ENCODE data around the gene STN1. TPM values are rescaled to one million over a fixed set of nuclear protein-coding genes. Genes with fewer than 3 reads are reported as not detected.

The STN1 gene
- total RNA-seq, 1 experiment from 2014 or later: 26.9 TPM

- Histone ChIP-seq H3K36me3 (no peaks in the 10 kb centered on the region), H3K27me3 (replicated peaks) (peaks cover 8% of the 10 kb centered on the region; the same call in 1 of the 2 replicates), H3K27ac (no peak overlapping the region), H3K4me3 (no peak overlapping the region), H3K4me1 (replicated peaks) (no peaks in the 10 kb centered on the region), H3K9me3 (replicated peaks) (no peaks in the 10 kb centered on the region)
- DNase-seq (ENCODE audit: low read depth in 1 of 2, low spot score in 2 of 2): no peak
Measured at GRCh38 chr10:103936022-103936421, 18.0 kb upstream of the STN1 start.

GRCh38 chr10:103934308-103934707, 16.3 kb upstream of the STN1 start:
- peaks cover 8% of the 10 kb centered on the region; the same call in 1 of the 2 replicates for H3K27me3 ChIP-seq (replicated peaks)
- no peak overlapping the region for H3K27ac ChIP-seq
- no peaks in the 10 kb centered on the region for H3K36me3 ChIP-seq
- H3K9me3 ChIP-seq (replicated peaks): no peaks in the 10 kb centered on the region
- H3K4me3 ChIP-seq: no peak overlapping the region
- DNase-seq (ENCODE audit: low read depth in 1 of 2, low spot score in 2 of 2): no peak
- H3K4me1 ChIP-seq (replicated peaks): no peaks in the 10 kb centered on the region

DNA sequence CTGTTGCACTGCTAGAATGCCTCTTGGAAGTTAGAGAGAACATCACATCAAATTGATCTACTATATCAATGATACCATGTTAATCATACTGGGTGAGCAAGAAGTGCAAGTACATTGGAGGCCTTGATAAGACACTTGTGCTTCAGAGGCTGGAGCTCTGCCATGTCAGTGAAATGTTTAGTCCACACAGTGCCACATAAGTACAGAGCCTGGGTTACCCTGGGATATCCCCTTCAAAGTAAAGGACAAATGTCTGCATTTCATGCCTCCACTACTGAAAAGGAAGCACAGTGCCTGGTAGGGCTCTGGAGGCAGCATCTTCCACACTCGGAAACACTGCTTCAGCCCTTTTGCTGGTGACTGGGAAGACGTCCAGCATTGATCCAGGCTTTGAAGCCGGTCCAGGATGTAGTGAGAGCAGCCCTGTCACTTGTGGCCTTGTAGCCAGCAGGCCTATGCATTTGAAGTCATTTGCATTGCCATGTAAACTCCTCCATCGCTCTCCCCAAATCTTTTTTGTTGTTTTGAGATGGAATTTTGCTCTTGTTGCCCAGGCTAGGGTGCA, 15.7 kb upstream of the STN1 start:
- DNase-seq (ENCODE audit: low read depth in 1 of 2, low spot score in 2 of 2): no peak
- peaks cover 3% of the 10 kb centered on the region; the same call in 1 of the 2 replicates for H3K27me3 ChIP-seq (replicated peaks)
- H3K27ac ChIP-seq: no peak overlapping the region
- H3K4me1 ChIP-seq (replicated peaks): no peaks in the 10 kb centered on the region
- no peak overlapping the region for H3K4me3 ChIP-seq
- no peaks in the 10 kb centered on the region for H3K36me3 ChIP-seq
- no peaks in the 10 kb centered on the region for H3K9me3 ChIP-seq (replicated peaks)

DNA sequence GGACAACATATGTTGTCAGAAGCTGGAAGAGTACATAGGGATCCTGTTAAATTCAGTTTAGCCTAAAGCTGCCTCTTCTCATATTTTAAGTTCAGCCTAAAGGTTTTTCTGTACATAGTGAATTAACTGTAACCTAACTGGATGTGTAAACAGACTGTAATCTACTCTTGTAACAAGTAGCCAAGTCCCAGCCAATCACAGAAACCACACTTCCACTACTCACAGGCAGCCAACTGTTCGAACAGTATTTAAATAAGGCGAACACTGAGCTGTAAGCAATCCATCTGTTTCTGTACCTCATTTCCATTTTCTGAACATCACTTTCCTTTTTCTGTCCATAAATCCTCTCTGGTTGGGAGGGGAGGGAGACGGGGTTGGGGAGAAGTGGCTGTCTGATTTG, 15.0 kb upstream of the STN1 start:
- Histone ChIP-seq H3K4me3 (no peak overlapping the region), H3K27me3 (replicated peaks) (no peaks in the 10 kb centered on the region), H3K9me3 (replicated peaks) (no peaks in the 10 kb centered on the region), H3K27ac (no peak overlapping the region), H3K4me1 (replicated peaks) (no peaks in the 10 kb centered on the region), H3K36me3 (no peaks in the 10 kb centered on the region)
- DNase-seq (ENCODE audit: low read depth in 1 of 2, low spot score in 2 of 2): no peak

DNA sequence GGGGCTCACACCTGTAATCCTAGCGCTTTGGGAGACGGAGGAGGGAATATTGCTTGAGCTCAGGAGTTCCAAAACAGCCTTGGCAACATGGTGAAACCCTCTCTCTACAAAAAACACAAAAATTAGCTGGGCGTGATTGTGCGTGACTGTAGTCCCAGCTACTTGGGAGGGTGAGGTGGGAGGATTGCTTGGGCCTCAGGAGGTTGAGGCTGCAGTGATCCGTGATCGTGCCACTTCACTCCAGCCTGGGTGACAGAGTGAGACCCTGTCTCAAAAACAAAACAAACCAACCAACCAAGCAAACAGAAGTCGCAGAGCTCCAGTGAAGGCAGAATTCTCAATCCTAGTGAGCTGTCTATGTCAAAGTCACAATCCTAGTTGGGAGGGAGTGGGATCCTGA, 14.3 kb upstream of the STN1 start:
- H3K9me3 ChIP-seq (replicated peaks): no peaks in the 10 kb centered on the region
- H3K4me3 ChIP-seq: no peak overlapping the region
- H3K4me1 ChIP-seq (replicated peaks): no peaks in the 10 kb centered on the region
- H3K27me3 ChIP-seq (replicated peaks): no peaks in the 10 kb centered on the region
- DNase-seq (ENCODE audit: low read depth in 1 of 2, low spot score in 2 of 2): no peak
- no peak overlapping the region for H3K27ac ChIP-seq
- H3K36me3 ChIP-seq: no peaks in the 10 kb centered on the region

- H3K9me3 ChIP-seq (replicated peaks): no peaks in the 10 kb centered on the region
- H3K36me3 ChIP-seq: no peaks in the 10 kb centered on the region
- no peak overlapping the region for H3K4me3 ChIP-seq
- no peak for DNase-seq (ENCODE audit: low read depth in 1 of 2, low spot score in 2 of 2)
- no peaks in the 10 kb centered on the region for H3K4me1 ChIP-seq (replicated peaks)
- H3K27me3 ChIP-seq (replicated peaks): no peaks in the 10 kb centered on the region
- H3K27ac ChIP-seq: no peak overlapping the region
Measured at GRCh38 chr10:103931603-103932002, 13.6 kb upstream of the STN1 start.

DNA sequence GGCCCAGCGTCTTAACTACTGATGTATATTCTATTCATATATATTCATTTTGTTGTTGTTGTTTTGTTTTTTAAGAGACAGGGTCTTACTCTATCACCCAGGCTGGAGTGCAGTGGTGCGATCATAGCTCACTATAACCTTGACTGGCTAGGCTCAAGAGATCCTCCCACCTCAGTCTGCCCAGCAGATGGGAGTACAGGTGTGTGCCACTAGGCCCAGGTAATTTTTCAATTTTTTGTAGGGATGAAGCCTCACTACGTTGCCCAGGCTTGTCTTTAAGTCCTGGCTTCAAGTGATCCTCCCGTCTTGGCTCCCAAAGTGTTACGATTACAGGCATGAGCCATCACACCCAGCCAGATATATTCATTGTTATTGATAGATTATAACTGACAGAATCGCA, 12.9 kb upstream of the STN1 start:
- no peaks in the 10 kb centered on the region for H3K4me1 ChIP-seq (replicated peaks)
- H3K27ac ChIP-seq: no peak overlapping the region
- DNase-seq (ENCODE audit: low read depth in 1 of 2, low spot score in 2 of 2): no peak
- H3K36me3 ChIP-seq: no peaks in the 10 kb centered on the region
- no peaks in the 10 kb centered on the region for H3K9me3 ChIP-seq (replicated peaks)
- H3K4me3 ChIP-seq: no peak overlapping the region
- H3K27me3 ChIP-seq (replicated peaks): no peaks in the 10 kb centered on the region

GRCh38 chr10:103930449-103930848, 12.5 kb upstream of the STN1 start:
- Histone ChIP-seq H3K36me3 (no peaks in the 10 kb centered on the region), H3K9me3 (replicated peaks) (no peaks in the 10 kb centered on the region), H3K27me3 (replicated peaks) (no peaks in the 10 kb centered on the region), H3K4me1 (replicated peaks) (no peaks in the 10 kb centered on the region), H3K27ac (no peak overlapping the region), H3K4me3 (no peak overlapping the region)
- DNase-seq (ENCODE audit: low read depth in 1 of 2, low spot score in 2 of 2): no peak

DNA sequence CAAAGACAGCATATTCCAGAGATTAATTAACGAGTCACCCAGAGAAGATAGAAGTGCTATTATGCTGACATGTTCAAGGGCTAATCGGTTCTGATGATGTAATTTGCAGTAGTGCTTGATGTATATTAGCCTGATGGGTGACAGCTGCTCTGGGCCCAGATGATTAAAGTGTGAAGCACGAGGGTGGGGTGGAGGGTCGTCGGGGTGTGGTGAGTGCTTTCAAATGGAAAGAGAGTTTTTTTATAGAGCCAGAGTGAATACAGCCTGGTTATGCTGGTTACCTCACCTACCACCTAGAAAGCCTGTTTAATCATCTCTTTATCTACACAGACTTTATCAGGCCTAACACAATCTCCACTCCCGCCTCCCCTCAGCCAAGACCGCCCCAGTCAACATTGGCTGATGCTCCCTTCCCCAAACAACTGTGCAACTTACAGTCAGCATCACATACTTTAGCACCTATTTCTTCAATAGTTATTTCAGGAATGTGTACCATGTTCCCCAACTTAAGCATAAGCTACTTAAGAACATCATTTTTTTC, 11.5 kb upstream of the STN1 start:
- Histone ChIP-seq H3K36me3 (no peaks in the 10 kb centered on the region), H3K27me3 (replicated peaks) (no peaks in the 10 kb centered on the region), H3K9me3 (replicated peaks) (no peaks in the 10 kb centered on the region), H3K27ac (no peak overlapping the region), H3K4me1 (replicated peaks) (no peaks in the 10 kb centered on the region), H3K4me3 (no peak overlapping the region)
- DNase-seq (ENCODE audit: low read depth in 1 of 2, low spot score in 2 of 2): no peak

GRCh38 chr10:103928784-103929183, 10.8 kb upstream of the STN1 start:
- Histone ChIP-seq H3K4me3 (no peak overlapping the region), H3K27me3 (replicated peaks) (no peaks in the 10 kb centered on the region), H3K27ac (no peak overlapping the region), H3K4me1 (replicated peaks) (no peaks in the 10 kb centered on the region), H3K36me3 (no peaks in the 10 kb centered on the region), H3K9me3 (replicated peaks) (no peaks in the 10 kb centered on the region)
- DNase-seq (ENCODE audit: low read depth in 1 of 2, low spot score in 2 of 2): no peak

GRCh38 chr10:103926722-103927319, 8.8 kb upstream of the STN1 start:
- H3K9me3 ChIP-seq (replicated peaks): no peaks in the 10 kb centered on the region
- no peaks in the 10 kb centered on the region for H3K4me1 ChIP-seq (replicated peaks)
- no peak overlapping the region for H3K4me3 ChIP-seq
- no peak for DNase-seq (ENCODE audit: low read depth in 1 of 2, low spot score in 2 of 2)
- no peaks in the 10 kb centered on the region for H3K27me3 ChIP-seq (replicated peaks)
- H3K27ac ChIP-seq: no peak overlapping the region
- H3K36me3 ChIP-seq: no peaks in the 10 kb centered on the region

GRCh38 chr10:103925591-103925990, 7.6 kb upstream of the STN1 start:
- no peaks in the 10 kb centered on the region for H3K36me3 ChIP-seq
- no peak overlapping the region for H3K27ac ChIP-seq
- H3K4me3 ChIP-seq: no peak overlapping the region
- no peaks in the 10 kb centered on the region for H3K27me3 ChIP-seq (replicated peaks)
- H3K9me3 ChIP-seq (replicated peaks): no peaks in the 10 kb centered on the region
- no peaks in the 10 kb centered on the region for H3K4me1 ChIP-seq (replicated peaks)
- no peak for DNase-seq (ENCODE audit: low read depth in 1 of 2, low spot score in 2 of 2)

DNA sequence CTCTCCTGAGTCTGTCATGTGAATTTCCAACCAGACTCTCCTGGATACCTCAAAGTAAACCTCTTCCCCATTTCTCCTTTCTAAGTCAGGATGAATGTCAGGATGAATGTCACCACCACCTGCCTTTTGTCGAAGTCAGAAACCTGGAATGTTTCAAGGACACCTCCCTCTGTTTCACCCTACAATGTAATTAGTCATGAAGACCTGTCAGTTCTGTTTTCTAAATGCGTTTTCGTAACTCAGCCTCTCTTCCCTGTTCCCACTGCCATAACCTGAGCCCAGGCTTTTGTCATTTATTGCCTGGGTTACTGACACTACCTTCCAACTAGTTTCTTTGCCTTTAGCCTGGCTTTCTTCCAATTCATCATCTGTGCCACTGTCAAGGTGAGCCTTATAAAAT, 5.5 kb upstream of the STN1 start:
- H3K27me3 ChIP-seq (replicated peaks): no peaks in the 10 kb centered on the region
- peaks cover 5% of the 10 kb centered on the region for H3K4me1 ChIP-seq (replicated peaks)
- H3K9me3 ChIP-seq (replicated peaks): no peaks in the 10 kb centered on the region
- no peaks in the 10 kb centered on the region for H3K36me3 ChIP-seq
- DNase-seq (ENCODE audit: low read depth in 1 of 2, low spot score in 2 of 2): no peak
- H3K27ac ChIP-seq: no peak overlapping the region
- no peak overlapping the region for H3K4me3 ChIP-seq

DNA sequence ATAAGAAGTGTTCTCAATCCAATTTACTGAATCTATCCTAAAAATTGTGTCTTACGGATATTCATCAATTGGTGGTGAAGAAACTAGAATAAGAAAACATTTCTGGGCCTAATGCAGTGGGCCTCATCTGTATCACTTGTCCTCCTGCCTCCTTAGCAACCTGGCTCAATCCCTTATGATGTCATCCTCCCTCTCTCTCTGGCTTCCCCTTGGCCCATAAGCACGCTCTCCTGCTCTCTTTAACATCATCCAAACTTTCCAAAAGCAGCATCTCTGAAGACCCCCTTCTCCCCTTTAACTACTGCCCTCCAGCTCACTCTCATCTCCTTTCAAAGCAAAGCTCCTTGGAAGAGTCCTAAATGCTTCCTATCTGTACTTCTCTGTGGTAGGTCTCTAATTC, 4.7 kb upstream of the STN1 start:
- H3K4me1 ChIP-seq (replicated peaks): peaks cover 7% of the 10 kb centered on the region
- H3K36me3 ChIP-seq: no peaks in the 10 kb centered on the region
- H3K27me3 ChIP-seq (replicated peaks): no peaks in the 10 kb centered on the region
- H3K4me3 ChIP-seq: no peak overlapping the region
- H3K27ac ChIP-seq: no peak overlapping the region
- no peaks in the 10 kb centered on the region for H3K9me3 ChIP-seq (replicated peaks)
- DNase-seq (ENCODE audit: low read depth in 1 of 2, low spot score in 2 of 2): no peak

DNA sequence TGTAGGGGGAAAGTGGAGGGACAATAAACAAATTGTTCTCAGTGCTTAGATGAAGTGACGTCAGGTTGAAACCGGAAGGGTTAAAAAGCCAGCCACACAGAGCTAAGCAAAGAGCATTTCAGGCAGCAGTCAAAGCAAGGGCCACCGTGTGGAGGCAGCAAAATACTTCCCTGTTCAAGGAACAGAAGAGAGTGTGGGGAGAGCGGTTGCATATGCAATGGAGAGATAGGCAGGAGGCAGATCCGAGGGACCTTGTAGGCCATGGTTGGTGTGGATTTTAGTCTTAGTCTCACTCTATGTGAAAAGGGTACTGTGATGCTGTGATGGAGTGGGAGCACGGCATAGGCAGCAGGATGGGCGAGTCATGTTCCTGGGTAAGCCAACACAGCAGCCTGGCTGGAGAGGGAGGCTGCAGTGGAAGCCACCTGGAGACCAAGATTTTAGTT, 3.8 kb upstream of the STN1 start:
- no peaks in the 10 kb centered on the region for H3K9me3 ChIP-seq (replicated peaks)

More for the DNA sequence above, 3.8 kb upstream of the STN1 start:
- no peak for DNase-seq (ENCODE audit: low read depth in 1 of 2, low spot score in 2 of 2)
- Histone ChIP-seq H3K4me3 (no peak overlapping the region), H3K36me3 (no peaks in the 10 kb centered on the region), H3K27ac (no peak overlapping the region), H3K4me1 (replicated peaks) (peaks cover 13% of the 10 kb centered on the region), H3K27me3 (replicated peaks) (no peaks in the 10 kb centered on the region)
